T-helper 17 cell (primary cell): ENCODE data around the gene SUSD3. TPM values are rescaled to one million over a fixed set of nuclear protein-coding genes. Genes with fewer than 3 reads are reported as not detected.

Experiments used
- ATAC-seq: fragments of 150-1000 bp; cut with Tn5 transposase; 2 replicates; pipeline ENCODE4 v1.10.0; 2021; ENCODE audit warnings: mild to moderate bottlenecking, moderate library complexity
- DNase-seq, 3 donors: peaks; one replicate each; pipeline versions ENCODE4 v3.0.0 to v3.0.0-alpha.2; 2020 to 2021
- H3K9me3 ChIP-seq: one replicate; pipeline ENCODE4 v1.7.0; 2013; ENCODE audit warnings: low read length, mild to moderate bottlenecking; ENCODE audit not compliant: control insufficient read depth, poor library complexity, severe bottlenecking
- H3K27ac Mint-ChIP-seq: one replicate; pipeline ENCODE4 v1.8.0; 2022; ENCODE audit warnings: mild to moderate bottlenecking, moderate library complexity, mixed read lengths
- H3K27me3 Mint-ChIP-seq: one replicate; pipeline ENCODE4 v1.8.0; 2022; ENCODE audit warnings: mixed read lengths
- H3K36me3 Mint-ChIP-seq: one replicate; pipeline ENCODE4 v1.8.0; 2022; ENCODE audit warnings: low read depth, mixed read lengths
- H3K4me1 Mint-ChIP-seq: one replicate; pipeline ENCODE4 v1.8.0; 2022; ENCODE audit warnings: mild to moderate bottlenecking, mixed read lengths
- H3K4me3 Mint-ChIP-seq: one replicate; pipeline ENCODE4 v1.8.0; 2022; ENCODE audit warnings: mild to moderate bottlenecking, moderate library complexity, mixed read lengths
- total RNA-seq, 4 donors: library from RNA in 2 of 4; stranded (reverse) in 2 of 4; gene quantifications; one replicate each; pipeline ENCODE4 v1.2.3 and lab custom pipeline; 2022 to 2026

Gene SUSD3
- total RNA-seq, 2 donors from 2014 or later, result 47.2 to 62.3 TPM

GRCh38 chr9:93022721-93023520 is 35.6 kb upstream of the SUSD3 start:
- peaks cover 38% of the 10 kb centered on the region for H3K4me1 Mint-ChIP-seq
- no peak for ATAC-seq
- H3K27me3 Mint-ChIP-seq, result no peaks in the 10 kb centered on the region
- H3K36me3 Mint-ChIP-seq, result peaks cover 12% of the 10 kb centered on the region
- H3K27ac Mint-ChIP-seq, result peak overlapping the region; percentile 99
- no peak overlapping the region for H3K4me3 Mint-ChIP-seq
- H3K9me3 ChIP-seq, result no peaks in the 10 kb centered on the region
- DNase-seq, result no peak

GRCh38 chr9:93023521-93023815 is 35.0 kb upstream of the SUSD3 start:
- no peaks in the 10 kb centered on the region for H3K9me3 ChIP-seq
- H3K27me3 Mint-ChIP-seq, result no peaks in the 10 kb centered on the region
- H3K4me1 Mint-ChIP-seq, result peaks cover 42% of the 10 kb centered on the region
- no peak for ATAC-seq
- no peak overlapping the region for H3K4me3 Mint-ChIP-seq
- peaks cover 12% of the 10 kb centered on the region for H3K36me3 Mint-ChIP-seq
- DNase-seq, result no peak
- peak overlapping the region; percentile 99 for H3K27ac Mint-ChIP-seq

- H3K9me3 ChIP-seq, result no peaks in the 10 kb centered on the region
- DNase-seq (no peak), ATAC-seq (no peak)
- Mint-ChIP-seq H3K27ac (peak overlapping the region; percentile 99), H3K36me3 (peaks cover 8% of the 10 kb centered on the region), H3K4me1 (peaks cover 40% of the 10 kb centered on the region), H3K4me3 (no peak overlapping the region), H3K27me3 (no peaks in the 10 kb centered on the region)
Observed at GRCh38 chr9:93024646-93024910, 33.9 kb upstream of the SUSD3 start.

DNA sequence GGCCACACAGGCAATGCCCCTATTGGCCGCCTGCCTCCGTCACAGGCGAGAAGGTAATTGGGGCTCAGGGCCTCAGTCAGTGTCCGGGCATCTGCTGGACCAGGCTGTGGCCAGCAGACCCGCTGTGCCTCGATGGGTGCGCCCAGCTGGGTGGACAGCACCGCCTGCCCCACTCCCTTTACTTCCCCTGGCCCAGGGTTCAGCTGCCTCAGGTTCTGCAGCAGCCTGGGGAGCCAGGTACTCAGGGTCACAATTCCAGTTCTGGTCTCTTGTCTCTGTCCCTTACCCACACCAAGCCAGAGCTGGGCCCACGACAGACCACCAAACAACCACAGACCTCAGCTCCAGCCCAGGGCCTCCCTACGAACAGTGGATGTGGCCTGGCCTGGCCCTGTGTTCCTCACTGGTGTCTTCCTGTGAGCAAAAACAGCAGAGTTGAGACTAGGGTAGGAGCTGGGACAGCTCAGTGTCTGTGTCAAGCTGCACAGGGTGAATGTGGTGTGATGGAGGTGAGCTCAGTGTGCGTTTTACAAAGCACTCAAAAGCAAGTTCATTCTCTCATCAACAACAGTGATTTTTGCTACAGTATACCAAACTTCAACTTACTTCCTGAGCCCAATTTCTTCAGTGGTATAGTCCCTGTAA is 33.4 kb upstream of the SUSD3 start:
- H3K9me3 ChIP-seq, result no peaks in the 10 kb centered on the region
- Mint-ChIP-seq H3K4me3 (peak overlapping the region; percentile 66), H3K27me3 (no peaks in the 10 kb centered on the region), H3K27ac (peak overlapping the region; percentile 99), H3K4me1 (peaks cover 42% of the 10 kb centered on the region), H3K36me3 (peaks cover 8% of the 10 kb centered on the region)
- ATAC-seq (no peak), DNase-seq (no peak)

GRCh38 chr9:93025736-93026135 is 32.8 kb upstream of the SUSD3 start:
- Mint-ChIP-seq H3K4me3 (peak overlapping the region; percentile 66), H3K36me3 (peaks cover 10% of the 10 kb centered on the region), H3K4me1 (peaks cover 44% of the 10 kb centered on the region), H3K27me3 (no peaks in the 10 kb centered on the region), H3K27ac (peak overlapping the region; percentile 99)
- DNase-seq (no peak), ATAC-seq (no peak)
- no peaks in the 10 kb centered on the region for H3K9me3 ChIP-seq

GRCh38 chr9:93026640-93027039 is 31.9 kb upstream of the SUSD3 start:
- H3K9me3 ChIP-seq, result no peaks in the 10 kb centered on the region
- DNase-seq (no peak), ATAC-seq (no peak)
- peaks cover 14% of the 10 kb centered on the region for H3K36me3 Mint-ChIP-seq
- H3K4me3 Mint-ChIP-seq, result peak overlapping the region; percentile 56
- H3K27ac Mint-ChIP-seq, result peak overlapping the region; percentile 99
- H3K27me3 Mint-ChIP-seq, result no peaks in the 10 kb centered on the region
- peaks cover 51% of the 10 kb centered on the region for H3K4me1 Mint-ChIP-seq

DNA sequence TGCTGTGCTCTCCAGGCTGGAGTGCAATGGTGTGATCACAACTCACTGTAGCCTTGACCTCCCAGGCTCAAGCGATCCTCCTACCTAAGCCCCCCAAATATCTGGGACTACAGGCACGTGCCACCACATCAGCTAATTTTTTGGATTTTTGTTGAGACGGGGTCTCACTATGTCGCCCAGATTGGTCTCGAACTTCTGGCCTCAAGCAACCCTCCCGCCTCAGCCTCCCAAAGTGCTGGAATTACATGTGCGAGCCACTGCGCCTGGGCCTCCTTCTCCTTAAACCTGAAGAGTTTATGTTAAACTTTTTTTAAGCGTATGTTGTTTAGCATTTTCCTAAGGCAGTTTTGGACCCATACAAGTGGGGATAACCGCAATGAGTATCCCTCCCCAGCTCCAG is 30.8 kb upstream of the SUSD3 start:
- Mint-ChIP-seq H3K27ac (peak overlapping the region; percentile 99), H3K4me1 (peaks cover 50% of the 10 kb centered on the region), H3K27me3 (no peaks in the 10 kb centered on the region), H3K4me3 (peak overlapping the region; percentile 85), H3K36me3 (peaks cover 14% of the 10 kb centered on the region)
- ATAC-seq (no peak), DNase-seq (no peak)
- H3K9me3 ChIP-seq, result no peaks in the 10 kb centered on the region

DNA sequence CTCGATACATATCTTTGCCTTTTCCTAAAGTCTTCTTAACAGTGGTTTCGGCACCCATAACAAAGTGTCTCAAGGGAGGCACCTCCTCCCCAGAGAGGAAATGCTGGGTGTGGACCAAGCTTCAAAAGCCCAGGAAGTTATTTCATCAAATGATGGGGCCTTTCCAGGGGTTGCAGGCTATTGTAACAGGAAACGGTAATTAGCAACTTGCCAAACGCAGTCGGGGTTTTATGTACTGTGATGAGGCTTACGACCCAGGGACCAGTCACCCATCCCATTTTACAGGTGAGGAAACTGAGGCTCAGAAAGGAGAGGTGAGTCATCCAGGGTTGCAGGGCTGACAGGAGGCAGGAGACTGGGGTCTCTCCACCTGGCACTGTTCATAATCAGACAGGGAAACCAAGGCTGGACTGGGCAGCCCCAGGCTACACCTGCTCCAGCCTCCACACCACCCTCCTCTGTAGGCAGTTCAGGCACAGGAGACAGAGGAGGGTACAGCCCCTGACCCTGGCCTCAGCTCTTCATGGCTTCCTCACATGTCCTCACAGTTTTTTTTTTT is 30.0 kb upstream of the SUSD3 start:
- peak overlapping the region; percentile 99 for H3K27ac Mint-ChIP-seq
- no peaks in the 10 kb centered on the region for H3K27me3 Mint-ChIP-seq
- peak overlapping the region; percentile 86 for H3K4me3 Mint-ChIP-seq
- H3K9me3 ChIP-seq, result no peaks in the 10 kb centered on the region
- peaks cover 49% of the 10 kb centered on the region for H3K4me1 Mint-ChIP-seq
- DNase-seq (peak; percentile 30 to 61 (median 47)), ATAC-seq (peak; percentile 93)
- H3K36me3 Mint-ChIP-seq, result peaks cover 12% of the 10 kb centered on the region

- Mint-ChIP-seq H3K4me3 (peak overlapping the region; percentile 81), H3K27me3 (no peaks in the 10 kb centered on the region), H3K36me3 (peaks cover 9% of the 10 kb centered on the region), H3K27ac (peak overlapping the region; percentile 99), H3K4me1 (peaks cover 41% of the 10 kb centered on the region)
- H3K9me3 ChIP-seq, result no peaks in the 10 kb centered on the region
- ATAC-seq (no peak), DNase-seq (no peak)
Observed at GRCh38 chr9:93030642-93031628, 27.6 kb upstream of the SUSD3 start.

DNA sequence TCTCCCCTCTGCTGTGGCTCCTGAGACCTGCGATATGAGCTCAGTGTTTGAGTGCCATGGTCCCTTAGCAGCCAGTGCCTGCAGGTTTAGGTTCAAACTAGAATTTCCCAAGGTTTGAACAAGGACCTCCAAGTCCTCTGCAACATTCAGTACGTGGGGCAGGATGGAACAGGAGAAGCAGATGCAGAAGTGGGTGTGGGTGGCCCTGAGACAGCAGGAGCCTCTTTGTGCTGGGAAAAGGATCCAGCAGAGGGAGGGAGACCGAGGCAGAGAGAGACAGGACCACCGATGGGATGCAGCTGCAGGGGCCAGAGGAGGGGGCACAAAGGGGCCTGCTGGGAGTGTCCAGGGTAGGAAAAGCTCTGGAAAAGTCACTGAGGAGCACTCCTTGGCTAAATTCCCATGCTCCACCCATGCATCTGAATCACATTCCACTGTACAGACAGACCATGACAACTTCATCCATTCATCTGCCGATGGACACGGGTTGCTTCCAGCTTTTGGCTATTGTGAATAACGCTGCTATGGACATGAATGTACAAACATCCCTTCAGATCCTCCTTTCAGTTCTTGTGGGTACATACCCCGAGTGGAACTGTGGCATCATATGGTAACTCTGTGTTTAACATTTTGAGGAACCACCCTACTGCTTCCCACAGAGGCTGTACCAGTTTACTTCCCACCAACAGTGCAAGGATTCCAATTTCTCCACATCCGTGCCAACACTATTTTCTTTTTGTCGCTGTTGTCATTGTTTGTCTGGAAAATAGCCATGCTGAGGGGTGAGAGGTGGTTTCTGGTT is 26.7 kb upstream of the SUSD3 start:
- ATAC-seq (no peak), DNase-seq (no peak)
- Mint-ChIP-seq H3K36me3 (peaks cover 9% of the 10 kb centered on the region), H3K4me1 (peaks cover 39% of the 10 kb centered on the region), H3K4me3 (no peak overlapping the region), H3K27me3 (no peaks in the 10 kb centered on the region), H3K27ac (peak overlapping the region; percentile 99)
- no peaks in the 10 kb centered on the region for H3K9me3 ChIP-seq

- Mint-ChIP-seq H3K4me3 (no peak overlapping the region), H3K27ac (peak overlapping the region; percentile 83), H3K4me1 (peaks cover 35% of the 10 kb centered on the region), H3K27me3 (no peaks in the 10 kb centered on the region), H3K36me3 (peaks cover 9% of the 10 kb centered on the region)
- DNase-seq (no peak), ATAC-seq (no peak)
- H3K9me3 ChIP-seq, result no peaks in the 10 kb centered on the region
Observed at GRCh38 chr9:93032545-93032944, 26.0 kb upstream of the SUSD3 start.

- no peak for ATAC-seq
- Mint-ChIP-seq H3K4me1 (peaks cover 32% of the 10 kb centered on the region), H3K4me3 (peak overlapping the region; percentile 70), H3K36me3 (peaks cover 9% of the 10 kb centered on the region), H3K27ac (peak overlapping the region; percentile 83), H3K27me3 (no peaks in the 10 kb centered on the region)
- no peaks in the 10 kb centered on the region for H3K9me3 ChIP-seq
- no peak for DNase-seq
Observed at GRCh38 chr9:93033531-93033930, 25.0 kb upstream of the SUSD3 start.
